NB4 (cell line): Measurements from ENCODE around the gene UNC79.
"Not testable (repeated sequence)": the region's sequence is repeated elsewhere in the genome, so short reads cannot be mapped to it uniquely, and the experiment has no call there.

ENCODE experiments used
- CTCF ChIP-seq: IDR thresholded peaks from one replicate; pipeline ENCODE4 v1.5.1; 2012; ENCODE audit warnings: low read depth, low read length
- POLR2A ChIP-seq: IDR thresholded peaks from 2 replicates; pipeline ENCODE4 v1.6.1; 2011; ENCODE audit warnings: mild to moderate bottlenecking; ENCODE audit not compliant: insufficient read length; ENCODE audit errors: extremely low read depth

- TF ChIP-seq POLR2A, CTCF: not testable (repeated sequence)
Observed at GRCh38 chr14:93493622-93494021, 62.9 kb downstream of the UNC79 start.
